ENCODE data around the gene MEIS1. TPM values are rescaled to one million over a fixed set of nuclear protein-coding genes. Genes with fewer than 3 reads are reported as not detected.

The MEIS1 gene
- total and polyA plus RNA-seq, 2 of the 8 experiments (the other 6 are each of a cell fraction or from before 2014, with no cell fraction given), result 0.17 to 1.2 TPM

DNA sequence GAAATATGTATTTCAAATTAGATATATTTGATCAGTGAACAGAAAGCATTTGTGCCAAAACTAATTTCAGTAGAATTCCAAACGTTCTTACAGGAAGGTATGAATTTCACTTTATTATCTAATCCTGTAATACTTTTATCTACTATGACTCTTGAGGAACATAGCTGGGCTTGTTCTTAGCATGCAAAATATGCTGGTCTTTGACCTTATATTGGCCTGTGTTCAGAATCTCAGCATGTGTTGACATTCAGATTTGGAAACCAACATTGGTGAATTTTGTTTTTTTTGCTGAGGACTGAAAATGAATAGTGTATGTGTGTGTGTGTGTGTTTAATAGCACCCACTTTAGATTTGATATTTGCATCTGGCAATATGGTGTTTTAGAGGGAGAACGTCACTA, 112.2 kb downstream of the MEIS1 start:
- CTCF ChIA-PET (ENCODE audit: partially characterized antibody), result interaction anchor here (0.6 to 2.9 kb wide), 3 partner anchors 10 to 43 kb away, joined by 3 to 5 read pairs (median 4); no protein-coding TSS in a partner anchor
- Histone ChIP-seq H2BK15ac (ENCODE audit: low read length) (no peak overlapping the region), H4K20me1 (replicated peaks in 1 of 2; ENCODE audit: control insufficient read depth in 1 of 2, insufficient read depth in 2 of 2, low read length in 2 of 2) (no peaks in the 10 kb centered on the region), H3K4ac (replicated peaks; ENCODE audit: insufficient read length, low read depth, low read length) (no peak overlapping the region), H3K18ac (ENCODE audit: extremely low read depth, low read length) (no peak overlapping the region), H2BK120ac (replicated peaks; ENCODE audit: low read depth, low read length) (no peak overlapping the region), H4K91ac (replicated peaks; ENCODE audit: insufficient read length, low read length) (no peak overlapping the region), H2BK5ac (ENCODE audit: low read depth, low read length) (no peak overlapping the region), H4K5ac (ENCODE audit: insufficient read length, low read depth, low read length) (no peak overlapping the region), H3K56ac (replicated peaks; ENCODE audit: insufficient read length, low read depth, low read length) (no peak overlapping the region), H3K79me2 (ENCODE audit: control insufficient read depth in 1 of 2, insufficient read depth in 2 of 2, low read length in 2 of 2) (no peaks in the 10 kb centered on the region), H2AFZ (ENCODE audit: low read length) (no peak overlapping the region), H4K8ac (ENCODE audit: extremely low read depth, insufficient read depth, low read length) (no peak overlapping the region), H3K27ac (ENCODE audit: low read depth, low read length) (no peak overlapping the region), H3K4me2 (ENCODE audit: insufficient read depth in 1 of 2, low read depth in 2 of 2, low read length in 2 of 2) (no peak overlapping the region), H3K23me2 (ENCODE audit: low read depth, low read length) (no peaks in the 10 kb centered on the region), H3K79me1 (ENCODE audit: low read depth, low read length) (no peaks in the 10 kb centered on the region), H3K4me3 (ENCODE audit: extremely low read depth in 1 of 4, insufficient read depth in 2 of 4, low read depth in 3 of 4, low read length in 4 of 4) (no peak overlapping the region), H3K4me1 (replicated peaks in 1 of 4; ENCODE audit: control insufficient read depth in 3 of 4, insufficient read depth in 4 of 4, low read length in 3 of 4) (peaks cover 0 to 4% (median 1%) of the 10 kb centered on the region in 4 experiments; a peak in 3 of 7 replicates), H3K36me3 (ENCODE audit: control insufficient read depth in 2 of 4, insufficient read depth in 4 of 4, low read length in 3 of 4) (no peaks in the 10 kb centered on the region), H3K9ac (replicated peaks in 1 of 4; ENCODE audit: extremely low read depth in 1 of 4, low read depth in 3 of 4, low read length in 3 of 4) (no peak overlapping the region), H3K14ac (ENCODE audit: insufficient read length) (no peak overlapping the region), H3K9me3 (ENCODE audit: insufficient read depth in 2 of 2, low read depth in 1 of 2, low read length in 1 of 2) (no peaks in the 10 kb centered on the region), H3K23ac (ENCODE audit: insufficient read length) (no peak overlapping the region), H2AK5ac (ENCODE audit: low read depth, low read length) (no peak overlapping the region), H2BK20ac (ENCODE audit: low read length) (no peak overlapping the region), H2BK12ac (ENCODE audit: low read depth, low read length) (no peak overlapping the region), H3K27me3 (replicated peaks in 1 of 4; ENCODE audit: control insufficient read depth in 3 of 4, extremely low read depth in 1 of 4, insufficient read depth in 3 of 4, low read length in 3 of 4) (no peaks in the 10 kb centered on the region)
- no peak for DNase-seq (ENCODE audit: low read depth in 1 of 2, low spot score in 2 of 2)
- POLR2A ChIA-PET (ENCODE audit: partially characterized antibody), result no interaction called here
- FAIRE-seq, result no peak
- 90% methylated on average over 2 of the region's 2 CpGs; no CpG with 5 or more reads in 1 of the 2 experiments for WGBS, 2 experiments (ENCODE audit: extremely low coverage in 1 of 2, insufficient coverage in 1 of 2, insufficient read length in 1 of 2, insufficient replicate concordance in 2 of 2, low coverage in 1 of 2, low lambda C conversion rate in 2 of 2, missing lambda C conversion rate in 1 of 2)
- TF ChIP-seq TEAD4 (IDR thresholded peaks at IDR 0.05; ENCODE audit: low read depth, low read length), result no peak
- no peak for TF ChIP-seq SIX5 (IDR thresholded peaks at IDR 0.05; ENCODE audit: low read depth, low read length)
- no peak for TF ChIP-seq FOSL1 (IDR thresholded peaks at IDR 0.05; ENCODE audit: insufficient read depth, low read depth, low read length)
- no peak for TF ChIP-seq SRF (IDR thresholded peaks at IDR 0.05; ENCODE audit: low read depth, low read length)
- no peak for TF ChIP-seq CBX8 (IDR thresholded peaks at IDR 0.05; ENCODE audit: borderline replicate concordance, low read depth, low read length)
- TF ChIP-seq PHF8 (conservative IDR thresholded peaks at IDR 0.05; ENCODE audit: low read depth, low read length), result no peak
- TF ChIP-seq JUND (IDR thresholded peaks at IDR 0.05; ENCODE audit: low read length), result no peak
- TF ChIP-seq KDM4A (IDR thresholded peaks at IDR 0.05; ENCODE audit: low read depth, low read length, severe bottlenecking), result no peak
- TF ChIP-seq TAF7 (optimal IDR thresholded peaks at IDR 0.05; ENCODE audit: borderline replicate concordance, low read depth, low read length), result no peak
- no peak for TF ChIP-seq RBBP5 (IDR thresholded peaks at IDR 0.05; ENCODE audit: borderline replicate concordance, low read depth, low read length)
- TF ChIP-seq RXRA (IDR thresholded peaks at IDR 0.05; ENCODE audit: insufficient read depth, low read depth, low read length), result no peak
- TF ChIP-seq CTBP2 (IDR thresholded peaks at IDR 0.05; ENCODE audit: borderline replicate concordance, insufficient read depth, insufficient read length, low read length), result no peak
- TF ChIP-seq POLR2A (IDR thresholded peaks at IDR 0.05; ENCODE audit: control extremely low read depth in 1 of 2, low read depth in 2 of 2, low read length in 2 of 2), result no peak
- TF ChIP-seq NRF1 (IDR thresholded peaks at IDR 0.05; ENCODE audit: low read depth, low read length), result no peak
- no peak for TF ChIP-seq MAFK (IDR thresholded peaks at IDR 0.05; ENCODE audit: low read depth, low read length)

All from H1 (cell line).